ENCODE data around the gene KLK12.

- TF ChIP-seq CTCF (IDR thresholded peaks at IDR 0.05 in 4 of 5, conservative IDR thresholded peaks at IDR 0.05 in 1 of 5) (no peak), POLR2A (IDR thresholded peaks at IDR 0.05) (no peak)
Measured at GRCh38 chr19:51043497-51043896, 8.7 kb upstream of the KLK12 start.

All from gastrocnemius medialis (tissue), 4 donors.